Measurements from ENCODE around the gene BCAR3. TPM values are rescaled to one million over a fixed set of nuclear protein-coding genes. Genes with fewer than 3 reads are reported as not detected.
"Not testable (repeated sequence)": the region's sequence is repeated elsewhere in the genome, so short reads cannot be mapped to it uniquely, and the experiment has no call there.

Gene BCAR3
- total RNA-seq, 2 experiments from 2014 or later: 0.96 to 1.3 TPM

DNA sequence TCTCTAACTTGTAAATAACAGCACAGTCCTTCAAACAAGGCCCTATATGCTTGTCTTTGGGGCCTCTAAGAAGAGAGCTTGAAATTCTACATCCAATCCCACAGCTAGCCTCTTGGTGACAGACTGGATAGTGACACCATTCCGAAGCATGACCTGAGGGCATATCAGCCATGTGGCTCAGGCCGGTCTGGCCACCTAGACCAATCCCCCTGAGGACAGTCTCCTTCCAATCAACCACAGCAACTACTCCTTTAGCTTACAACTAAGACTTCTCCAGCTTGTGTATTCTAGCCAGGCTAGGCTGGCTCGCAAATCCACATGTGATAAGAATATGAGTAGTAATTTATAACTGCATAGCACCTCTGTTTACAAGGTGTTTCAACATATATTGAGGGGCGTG is 14.0 kb downstream of the BCAR3 start:
- ATAC-seq (no peak), DNase-seq (no peak)
- peaks cover 1% of the 10 kb centered on the region for H3K4me1 Mint-ChIP-seq
- no peaks in the 10 kb centered on the region for H3K9me3 Mint-ChIP-seq (ENCODE audit: low read depth)
- no peak overlapping the region for H3K4me3 Mint-ChIP-seq
- no peaks in the 10 kb centered on the region for H3K36me3 Mint-ChIP-seq
- peaks cover 3% of the 10 kb centered on the region for H3K27me3 Mint-ChIP-seq
- CTCF ChIA-PET: interaction anchor here (0.7 kb wide), 1 partner anchor 437 kb away, joined by 3 read pairs; no protein-coding TSS in a partner anchor
- no peak overlapping the region for H3K27ac Mint-ChIP-seq

DNA sequence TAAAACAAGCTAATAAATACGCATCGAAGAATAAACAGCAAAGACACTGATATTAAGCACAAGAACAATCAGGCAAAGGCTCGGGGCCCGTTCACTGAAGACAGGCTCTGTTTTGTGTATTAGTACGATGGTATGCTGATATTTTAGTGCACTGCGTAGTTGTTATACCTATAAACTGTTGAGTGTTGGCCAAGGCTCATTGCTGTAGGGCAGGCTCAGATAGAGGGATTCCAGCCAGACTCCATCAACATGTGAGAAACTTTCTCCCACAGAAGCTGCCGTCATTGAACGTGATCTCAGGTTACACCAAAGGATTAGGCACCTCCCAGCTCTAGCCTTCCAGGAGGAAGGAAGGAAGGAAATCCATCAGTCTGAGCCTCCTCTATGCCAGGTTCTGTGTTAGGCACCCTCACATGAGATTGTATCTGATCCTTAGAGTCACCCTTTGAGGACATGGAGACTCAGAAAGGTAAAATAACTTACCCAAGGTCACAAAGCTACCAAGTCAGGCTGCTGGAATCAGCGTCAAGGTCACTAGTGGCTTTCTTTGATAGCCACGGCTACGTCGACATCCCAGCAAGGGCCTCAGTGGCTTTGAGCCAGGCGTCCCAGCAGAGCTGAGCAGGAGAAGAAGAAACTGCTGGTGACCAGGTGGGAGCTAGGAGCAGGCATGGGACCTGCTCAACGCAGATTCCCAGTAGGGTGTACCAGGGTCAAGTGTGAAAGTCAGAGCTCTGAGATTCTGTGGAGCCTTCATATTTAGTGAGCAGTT is 14.8 kb downstream of the BCAR3 start:
- ATAC-seq (no peak), DNase-seq (no peak)
- H3K4me1 Mint-ChIP-seq: peaks cover 10% of the 10 kb centered on the region
- H3K27ac Mint-ChIP-seq: no peak overlapping the region
- no peaks in the 10 kb centered on the region for H3K36me3 Mint-ChIP-seq
- H3K9me3 Mint-ChIP-seq (ENCODE audit: low read depth): no peaks in the 10 kb centered on the region
- peaks cover 3% of the 10 kb centered on the region for H3K27me3 Mint-ChIP-seq
- CTCF ChIA-PET: no interaction called here
- no peak overlapping the region for H3K4me3 Mint-ChIP-seq

DNA sequence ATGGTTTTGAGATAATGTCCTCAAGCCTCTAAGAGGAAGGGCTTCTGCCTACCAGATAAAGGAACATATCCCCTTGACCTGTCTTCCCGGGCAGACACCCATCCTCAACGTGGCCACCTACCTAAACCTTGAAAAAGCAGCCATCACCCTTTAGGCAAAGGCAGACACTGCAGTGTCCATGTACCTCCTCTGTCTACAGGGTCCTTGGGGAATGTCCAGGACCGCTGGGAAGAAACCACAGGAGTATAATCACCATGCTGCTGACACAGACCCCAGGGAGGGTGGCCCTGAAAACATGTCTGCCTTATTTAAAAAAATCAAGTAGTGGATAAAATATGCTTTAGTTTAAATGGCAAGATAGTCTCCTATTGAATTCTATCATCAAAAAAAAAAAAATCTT is 16.6 kb downstream of the BCAR3 start:
- no peak for DNase-seq
- H3K4me1 Mint-ChIP-seq: peaks cover 11% of the 10 kb centered on the region
- no peak overlapping the region for H3K4me3 Mint-ChIP-seq
- CTCF ChIA-PET: no interaction called here
- no peak overlapping the region for H3K27ac Mint-ChIP-seq
- no peak for ATAC-seq
- H3K36me3 Mint-ChIP-seq: no peaks in the 10 kb centered on the region
- no peaks in the 10 kb centered on the region for H3K9me3 Mint-ChIP-seq (ENCODE audit: low read depth)
- H3K27me3 Mint-ChIP-seq: peaks cover 3% of the 10 kb centered on the region

DNA sequence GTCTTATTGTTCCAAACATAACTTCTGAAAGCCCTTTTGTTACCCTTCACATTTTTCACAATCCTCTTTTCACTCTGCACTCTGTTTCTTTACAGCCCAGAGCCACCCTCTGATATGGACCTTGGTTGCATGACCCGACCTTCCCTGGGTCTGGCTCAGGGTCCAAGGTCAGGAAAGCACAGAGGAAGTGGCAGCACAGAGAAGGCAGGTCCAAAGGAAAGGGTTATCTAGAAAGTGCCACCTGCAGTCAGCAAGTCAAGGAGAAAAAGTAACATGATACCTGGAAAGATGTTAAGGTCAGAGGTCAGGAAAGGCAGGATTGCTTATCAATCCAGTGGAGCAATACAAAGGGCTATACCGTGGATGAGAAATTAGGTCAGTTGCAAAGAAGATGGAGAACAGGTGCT is 18.4 kb downstream of the BCAR3 start:
- no peak for ATAC-seq
- H3K27me3 Mint-ChIP-seq: peaks cover 5% of the 10 kb centered on the region
- no peaks in the 10 kb centered on the region for H3K36me3 Mint-ChIP-seq
- CTCF ChIA-PET: no interaction called here
- no peaks in the 10 kb centered on the region for H3K9me3 Mint-ChIP-seq (ENCODE audit: low read depth)
- H3K4me3 Mint-ChIP-seq: no peak overlapping the region
- H3K4me1 Mint-ChIP-seq: peaks cover 11% of the 10 kb centered on the region
- DNase-seq: no peak
- H3K27ac Mint-ChIP-seq: no peak overlapping the region

DNA sequence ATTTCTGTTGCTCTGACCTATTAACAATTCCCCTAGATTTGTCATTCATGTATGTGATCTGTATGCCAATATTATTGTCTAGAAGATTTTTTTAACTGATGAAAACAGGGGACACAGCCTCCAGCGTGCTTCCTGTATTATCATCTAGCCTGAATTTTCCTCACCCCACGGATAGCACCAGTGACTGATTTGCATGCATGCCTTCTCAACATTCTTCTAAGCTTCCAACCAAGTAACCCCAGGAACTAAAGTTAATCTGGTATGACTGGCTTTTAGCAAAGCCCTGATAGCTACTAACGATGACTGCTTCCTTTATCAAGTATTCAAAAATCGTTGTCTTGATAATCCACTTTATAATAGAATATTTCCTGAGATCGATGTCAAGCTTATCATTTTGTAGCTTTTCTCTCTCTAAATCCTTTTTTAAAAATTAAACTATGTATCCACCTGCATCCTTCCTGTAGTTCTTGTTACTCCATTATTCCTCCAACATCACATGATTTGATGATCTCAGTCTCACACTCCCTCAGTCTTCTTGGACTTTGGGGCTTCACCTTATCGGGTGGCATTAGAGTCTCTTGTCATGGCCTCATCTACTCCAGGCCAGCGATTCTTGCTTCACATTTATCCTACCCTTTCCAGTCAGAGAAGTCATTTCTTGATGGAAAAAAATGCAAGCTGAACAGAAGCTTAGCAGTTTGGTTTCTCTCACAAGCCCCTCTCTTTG is 19.0 kb downstream of the BCAR3 start:
- H3K9me3 Mint-ChIP-seq (ENCODE audit: low read depth): no peaks in the 10 kb centered on the region
- H3K27ac Mint-ChIP-seq: no peak overlapping the region
- H3K4me3 Mint-ChIP-seq: no peak overlapping the region

DNA sequence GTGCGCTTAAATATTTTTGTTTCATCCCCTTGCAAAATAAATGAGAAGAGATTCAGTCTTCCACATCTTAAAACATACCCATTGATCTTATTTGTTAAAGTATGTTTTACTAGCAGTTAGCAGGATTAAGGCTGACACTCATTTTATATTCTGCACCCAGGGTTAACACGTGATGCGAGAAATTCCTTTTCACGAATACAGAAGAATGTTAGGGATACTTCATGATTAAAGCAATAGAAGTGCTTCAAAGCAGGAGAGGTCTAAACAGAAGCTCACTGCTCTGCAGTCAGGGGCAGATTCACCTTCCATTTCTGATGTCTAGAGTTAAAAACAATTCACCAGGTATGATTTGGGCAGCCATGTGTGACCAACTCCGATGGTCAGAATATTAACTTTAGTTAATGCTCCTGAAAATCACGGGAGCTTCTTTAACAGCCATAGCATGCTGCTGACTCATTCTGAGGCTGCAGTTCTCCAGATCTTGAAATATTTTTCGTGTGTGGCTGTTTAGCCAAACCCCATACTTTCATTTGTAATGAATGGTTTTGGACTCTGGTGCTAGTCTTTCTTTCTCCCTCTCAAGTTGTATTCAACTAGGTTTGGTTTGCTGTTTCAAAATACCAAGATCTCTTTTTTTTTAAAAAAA is 19.7 kb downstream of the BCAR3 start:
- Mint-ChIP-seq H3K4me3 (no peak overlapping the region), H3K36me3 (no peaks in the 10 kb centered on the region), H3K27ac (no peak overlapping the region), H3K4me1 (peaks cover 11% of the 10 kb centered on the region), H3K27me3 (peaks cover 5% of the 10 kb centered on the region), H3K9me3 (ENCODE audit: low read depth) (no peaks in the 10 kb centered on the region)
- DNase-seq: no peak
- no peak for ATAC-seq
- CTCF ChIA-PET: no interaction called here

More for the DNA sequence above, 19.0 kb downstream of the BCAR3 start:
- H3K36me3 Mint-ChIP-seq: no peaks in the 10 kb centered on the region
- ATAC-seq (no peak), DNase-seq (no peak)
- CTCF ChIA-PET: no interaction called here
- peaks cover 11% of the 10 kb centered on the region for H3K4me1 Mint-ChIP-seq
- H3K27me3 Mint-ChIP-seq: peaks cover 5% of the 10 kb centered on the region

DNA sequence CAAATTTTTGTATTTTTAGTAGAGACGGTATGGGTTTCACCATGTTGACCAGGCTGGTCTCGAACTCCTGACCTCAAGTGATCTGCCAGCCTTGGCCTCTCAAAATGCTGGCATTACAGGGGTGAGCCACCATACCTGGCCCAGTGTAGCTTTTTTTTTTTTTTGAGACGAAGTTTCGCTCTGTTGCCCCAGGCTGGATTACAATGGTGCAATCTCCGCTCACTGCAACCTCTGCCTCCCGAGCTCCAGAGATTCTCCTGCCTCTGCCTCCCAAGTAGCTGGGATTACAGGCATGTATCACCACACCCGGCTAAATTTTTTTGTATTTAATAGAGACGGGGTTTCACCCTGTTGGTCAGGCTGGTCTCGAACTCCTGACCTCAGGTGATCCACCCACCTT is 20.3 kb downstream of the BCAR3 start:
- peaks cover 11% of the 10 kb centered on the region for H3K4me1 Mint-ChIP-seq
- DNase-seq; H3K27ac Mint-ChIP-seq; H3K4me3 Mint-ChIP-seq; H3K36me3 Mint-ChIP-seq; CTCF ChIA-PET; H3K27me3 Mint-ChIP-seq; H3K9me3 Mint-ChIP-seq (ENCODE audit: low read depth); ATAC-seq: not testable (repeated sequence)

DNA sequence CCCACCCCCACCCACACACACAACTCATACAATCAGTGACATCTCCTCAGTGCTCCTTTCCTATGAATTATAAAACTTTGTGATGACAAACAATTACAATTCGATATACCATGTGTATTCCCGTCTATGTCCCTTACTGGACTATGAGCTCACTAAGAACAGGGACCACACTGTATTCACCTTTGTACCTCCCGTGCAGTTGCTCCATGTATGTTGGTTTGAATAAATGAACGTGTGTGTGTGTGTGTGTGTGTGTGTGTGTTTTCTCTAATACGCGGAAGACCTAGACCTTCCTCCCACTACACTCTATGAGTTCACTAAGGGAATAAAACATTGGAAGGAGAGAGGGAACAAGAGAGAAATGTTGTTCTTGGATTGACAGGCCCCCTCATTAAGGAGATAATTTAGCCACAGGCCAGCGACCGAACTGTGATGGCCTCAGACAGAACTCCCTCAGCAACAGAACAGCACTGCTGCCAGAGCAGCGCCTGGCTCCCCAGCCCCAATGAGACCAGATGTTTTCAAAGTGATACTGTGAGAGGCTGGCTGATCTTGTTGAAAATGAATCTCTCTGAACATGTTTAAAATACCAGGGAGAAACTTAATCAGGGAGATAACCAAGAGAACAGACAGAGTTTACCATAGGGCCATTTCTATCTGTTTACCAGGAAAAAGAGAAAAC is 21.7 kb downstream of the BCAR3 start:
- H3K4me3 Mint-ChIP-seq: no peak overlapping the region
- no peak overlapping the region for H3K27ac Mint-ChIP-seq
- H3K27me3 Mint-ChIP-seq: peaks cover 7% of the 10 kb centered on the region
- peaks cover 11% of the 10 kb centered on the region for H3K4me1 Mint-ChIP-seq
- H3K36me3 Mint-ChIP-seq: no peaks in the 10 kb centered on the region
- no peaks in the 10 kb centered on the region for H3K9me3 Mint-ChIP-seq (ENCODE audit: low read depth)
- DNase-seq (no peak), ATAC-seq (no peak)
- CTCF ChIA-PET: no interaction called here

DNA sequence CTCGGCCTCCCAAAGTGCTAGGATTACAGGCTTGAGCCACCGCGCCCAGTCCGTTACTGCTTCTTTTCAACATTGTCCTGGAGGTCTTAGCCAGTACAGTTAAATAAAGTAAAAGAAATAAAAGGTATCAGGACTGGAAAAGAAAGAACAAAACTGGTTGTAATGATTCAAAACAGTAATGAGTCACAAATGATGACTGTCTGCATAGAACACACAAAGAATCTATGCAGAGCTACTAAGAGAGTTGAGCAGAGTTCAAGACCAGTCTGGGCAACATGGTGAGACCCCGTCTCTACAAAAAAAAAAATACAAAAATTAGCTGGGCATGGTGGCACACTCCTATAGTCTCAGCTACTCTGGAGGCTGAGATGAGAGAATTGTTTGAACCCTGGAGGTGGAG is 23.4 kb downstream of the BCAR3 start:
- Mint-ChIP-seq H3K27ac (no peak overlapping the region), H3K4me1 (peaks cover 11% of the 10 kb centered on the region), H3K9me3 (ENCODE audit: low read depth) (no peaks in the 10 kb centered on the region), H3K36me3 (no peaks in the 10 kb centered on the region), H3K27me3 (peaks cover 12% of the 10 kb centered on the region), H3K4me3 (no peak overlapping the region)
- DNase-seq (no peak), ATAC-seq (no peak)
- CTCF ChIA-PET: no interaction called here

DNA sequence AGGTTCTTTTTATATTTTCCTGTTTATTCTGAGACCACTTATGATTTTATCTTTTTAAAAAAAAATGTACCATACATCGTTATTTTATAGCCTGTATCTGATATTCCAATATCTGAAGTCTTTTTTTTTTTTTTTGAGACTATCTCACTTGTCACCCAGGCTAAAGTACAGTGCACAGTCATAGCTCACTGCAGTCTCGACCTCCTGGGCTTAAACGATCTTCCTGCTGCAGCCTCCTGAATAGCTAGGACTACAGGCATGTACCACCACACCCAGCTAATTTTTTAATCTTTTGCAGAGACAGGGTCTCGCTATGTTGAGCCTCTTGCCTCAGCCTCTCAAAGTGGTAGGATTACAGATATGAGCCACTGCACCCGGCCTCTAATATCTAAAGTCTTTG is 25.1 kb downstream of the BCAR3 start:
- no peaks in the 10 kb centered on the region for H3K4me1 Mint-ChIP-seq
- CTCF ChIA-PET: no interaction called here
- no peak for DNase-seq
- no peaks in the 10 kb centered on the region for H3K9me3 Mint-ChIP-seq (ENCODE audit: low read depth)
- ATAC-seq: no peak
- no peak overlapping the region for H3K4me3 Mint-ChIP-seq
- peaks cover 12% of the 10 kb centered on the region for H3K27me3 Mint-ChIP-seq
- no peaks in the 10 kb centered on the region for H3K36me3 Mint-ChIP-seq
- no peak overlapping the region for H3K27ac Mint-ChIP-seq

DNA sequence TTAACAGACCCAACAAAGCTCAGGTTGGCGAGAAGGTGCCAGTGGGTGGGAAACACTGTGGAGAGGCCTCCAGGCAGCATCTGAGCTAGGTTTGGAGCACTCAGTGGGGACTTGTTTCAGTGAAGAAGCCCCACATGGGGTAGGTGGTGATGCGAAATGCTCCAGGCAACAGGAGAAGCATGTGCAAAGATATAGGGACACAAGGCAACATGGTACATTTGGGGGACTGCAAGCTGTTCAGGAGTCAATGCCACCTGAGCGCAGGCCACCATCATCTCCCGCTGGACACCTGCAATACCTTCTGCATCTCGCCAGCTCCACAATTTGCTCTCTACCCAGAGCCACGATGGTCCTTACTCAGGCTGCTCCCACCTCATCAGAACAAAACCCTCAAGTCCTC is 28.0 kb downstream of the BCAR3 start:
- H3K27ac Mint-ChIP-seq: no peak overlapping the region
- no peak overlapping the region for H3K4me3 Mint-ChIP-seq
- H3K27me3 Mint-ChIP-seq: peaks cover 17% of the 10 kb centered on the region
- no peaks in the 10 kb centered on the region for H3K9me3 Mint-ChIP-seq (ENCODE audit: low read depth)
- no peaks in the 10 kb centered on the region for H3K36me3 Mint-ChIP-seq
- no peaks in the 10 kb centered on the region for H3K4me1 Mint-ChIP-seq
- CTCF ChIA-PET: no interaction called here
- ATAC-seq: no peak
- no peak for DNase-seq

DNA sequence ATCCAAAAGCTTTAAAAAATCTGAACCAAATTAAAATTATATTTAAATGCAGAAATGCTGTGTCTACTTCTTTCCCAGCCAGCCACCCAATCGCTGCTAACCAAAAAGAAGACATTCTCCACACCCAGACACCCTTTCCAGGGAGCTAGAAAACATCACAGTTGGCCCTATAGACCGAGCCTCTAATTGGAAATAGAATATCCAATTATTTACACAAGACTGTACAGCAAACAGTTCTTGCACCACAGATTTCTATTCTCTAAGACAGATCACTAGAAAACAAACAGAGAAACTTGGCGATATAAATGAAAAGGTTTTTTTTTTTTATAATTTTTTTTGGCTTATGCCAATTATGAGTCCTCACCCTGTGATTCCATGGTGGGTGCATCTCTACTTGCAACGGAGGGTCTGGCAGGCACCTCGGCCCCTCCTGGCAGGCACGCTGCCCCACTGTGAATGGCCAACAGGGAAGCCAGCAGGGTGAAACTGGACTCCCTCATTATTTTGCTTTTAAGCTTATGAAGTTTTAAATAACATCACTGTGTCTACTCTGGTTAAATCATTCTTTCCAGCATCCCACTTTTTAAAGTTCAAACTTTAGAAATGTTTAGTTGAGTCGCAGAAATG is 29.2 kb downstream of the BCAR3 start:
- CTCF ChIA-PET: no interaction called here
- DNase-seq: no peak
- Mint-ChIP-seq H3K4me1 (no peaks in the 10 kb centered on the region), H3K36me3 (no peaks in the 10 kb centered on the region), H3K27ac (no peak overlapping the region), H3K9me3 (ENCODE audit: low read depth) (no peaks in the 10 kb centered on the region), H3K27me3 (peaks cover 22% of the 10 kb centered on the region), H3K4me3 (no peak overlapping the region)
- ATAC-seq: no peak

DNA sequence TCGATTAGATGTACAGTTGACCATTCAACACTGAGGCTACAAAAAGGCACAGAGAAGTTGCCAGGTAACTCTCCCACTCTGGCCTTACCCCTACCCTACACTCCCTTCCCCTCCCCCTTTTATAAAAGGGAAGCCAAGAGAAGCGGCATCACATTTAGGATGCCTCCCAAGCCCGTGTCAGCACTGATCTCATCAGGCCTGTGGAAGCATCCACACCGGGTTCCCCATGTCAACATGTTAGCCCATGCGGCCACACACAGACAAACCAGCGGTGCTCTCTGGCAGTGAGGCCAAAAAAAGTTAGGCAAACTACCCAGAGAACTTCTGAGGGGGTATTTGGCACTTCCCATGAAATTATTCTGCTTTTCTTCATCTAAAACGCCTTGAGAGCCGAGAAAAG is 29.9 kb downstream of the BCAR3 start:
- Mint-ChIP-seq H3K27ac (no peak overlapping the region), H3K36me3 (no peaks in the 10 kb centered on the region), H3K4me3 (no peak overlapping the region), H3K27me3 (peaks cover 22% of the 10 kb centered on the region), H3K4me1 (no peaks in the 10 kb centered on the region), H3K9me3 (ENCODE audit: low read depth) (no peaks in the 10 kb centered on the region)
- DNase-seq: no peak
- CTCF ChIA-PET: no interaction called here
- ATAC-seq: no peak
